Gastroesophageal sphincter (tissue), 4 donors: Measurements from ENCODE around the gene RPTOR. TPM values are rescaled to one million over a fixed set of nuclear protein-coding genes. Genes with fewer than 3 reads are reported as not detected.
A peak's percentile ranks its signal among the peaks of the same experiment; 100 is the strongest.

ENCODE experiments used
- ATAC-seq: fragments of 150-250 bp; one replicate; pipeline ENCODE4 v1.9.1; 2016; ENCODE audit warnings: mild to moderate bottlenecking, moderate library complexity
- H3K27ac ChIP-seq, 4 donors: fragments of 200-600 bp; sonication (generic) in 3 of 4; 1 replicate in 3 of 4; 2 replicates in 1 of 4; pipeline ENCODE4 v1.5.1; 2016 to 2019
- H3K27me3 ChIP-seq: fragments of 200-600 bp; sonication (generic); one replicate; pipeline ENCODE4 v1.5.1; 2019
- H3K36me3 ChIP-seq, 2 donors: fragments of 200-600 bp; sonication (generic); one replicate each; pipeline ENCODE4 v1.5.1; 2019; ENCODE audit warnings: control low read depth in 1 of 2
- H3K4me1 ChIP-seq, 3 donors: fragments of 200-600 bp; sonication (generic); 1 replicate in 2 of 3; 2 replicates in 1 of 3; pipeline ENCODE4 v1.5.1; 2016 to 2019; ENCODE audit warnings: control low read depth in 2 of 3
- H3K4me3 ChIP-seq, 2 donors: fragments of 200-600 bp; sonication (generic); one replicate each; pipeline ENCODE4 v1.5.1; 2019; ENCODE audit warnings: mild to moderate bottlenecking in 1 of 2, moderate library complexity in 1 of 2
- H3K9me3 ChIP-seq, 3 donors: fragments of 200-600 bp; sonication (generic); one replicate each; pipeline ENCODE4 v1.5.1; 2017 to 2019; ENCODE audit warnings: control low read depth in 2 of 3
- EP300 ChIP-seq: sonication (generic); formaldehyde crosslinking; IDR thresholded peaks from one replicate; pipeline ENCODE4 v1.6.1; 2017; ENCODE audit warnings: antibody characterized with exemption, mild to moderate bottlenecking
- POLR2A ChIP-seq, 2 donors: fragments of 450-650 bp; IDR thresholded peaks; one replicate each; pipeline ENCODE4 v1.6.1; 2017; ENCODE audit warnings: antibody characterized with exemption in 2 of 2, mild to moderate bottlenecking in 2 of 2, moderate library complexity in 1 of 2
- POLR2AphosphoS5 ChIP-seq: sonication (generic); formaldehyde crosslinking; IDR thresholded peaks from one replicate; pipeline ENCODE4 v1.6.1; 2017; ENCODE audit warnings: antibody characterized with exemption
- WGBS, 2 donors: methylation state at CpG; one replicate each; pipeline ENCODE4 v1.1.5; 2018; ENCODE audit warnings: low coverage in 1 of 2; 5-methylcytosine and 5-hydroxymethylcytosine counted together
- total RNA-seq, 4 donors: library from RNA; depleted of rRNA; stranded (reverse); fragments of >200 nt; gene quantifications; one replicate each; pipeline ENCODE4 v1.1.0, GENCODE V29; 2016
- TF ChIP-seq, protein P1 (sequence below), 4 experiments: fragments of 200-600 bp in 2 of 4; fragments of 450-650 bp in 2 of 4; sonication (generic) in 1 of 4; IDR thresholded peaks; one replicate each; pipeline ENCODE4 v1.5.1; 2017 to 2019; ENCODE audit warnings: antibody characterized with exemption in 4 of 4, mild to moderate bottlenecking in 2 of 4, moderate library complexity in 2 of 4

RPTOR gene
- total RNA-seq, 4 donors from 2014 or later: 25.7 to 56.8 (median 39.7) TPM

DNA sequence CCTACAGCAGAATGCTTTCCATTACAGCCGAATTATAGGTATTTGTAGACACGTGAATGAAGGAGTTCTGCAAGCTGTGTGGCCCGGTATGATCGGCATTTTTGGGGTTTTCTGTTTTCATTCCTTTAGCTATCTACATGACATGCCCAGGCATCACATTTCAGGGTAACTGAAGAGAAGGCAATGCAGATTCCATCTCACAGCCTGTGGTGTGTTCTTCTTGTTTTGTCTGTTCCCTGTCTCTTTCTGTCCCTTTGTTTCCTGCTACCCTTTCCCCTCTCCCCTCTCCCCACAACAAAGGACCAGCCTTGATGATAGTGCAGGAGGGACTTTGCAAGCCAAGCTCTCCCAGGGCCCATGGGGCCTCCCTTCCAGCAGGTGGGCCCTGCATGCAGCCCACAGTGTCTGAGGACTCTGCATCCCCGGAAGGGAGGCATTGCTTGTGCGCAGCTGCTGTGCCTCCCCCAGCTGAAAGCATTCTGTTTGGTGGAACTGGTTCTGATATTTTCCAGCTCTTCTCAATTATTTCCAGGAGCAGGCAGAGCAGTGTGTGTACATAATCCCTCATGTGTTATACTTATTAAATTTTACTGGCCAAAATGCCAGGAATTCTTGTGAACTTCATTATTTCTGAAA, 207.4 kb downstream of the RPTOR start:
- Histone ChIP-seq H3K4me3 (no peak overlapping the region), H3K27ac (peak overlapping the region in 3 of 4 donors; percentile 73 to 82 (median 81))
- 36 to 79% methylated on average over 5 to 6 of the region's 6 CpGs for WGBS, 2 donors

DNA sequence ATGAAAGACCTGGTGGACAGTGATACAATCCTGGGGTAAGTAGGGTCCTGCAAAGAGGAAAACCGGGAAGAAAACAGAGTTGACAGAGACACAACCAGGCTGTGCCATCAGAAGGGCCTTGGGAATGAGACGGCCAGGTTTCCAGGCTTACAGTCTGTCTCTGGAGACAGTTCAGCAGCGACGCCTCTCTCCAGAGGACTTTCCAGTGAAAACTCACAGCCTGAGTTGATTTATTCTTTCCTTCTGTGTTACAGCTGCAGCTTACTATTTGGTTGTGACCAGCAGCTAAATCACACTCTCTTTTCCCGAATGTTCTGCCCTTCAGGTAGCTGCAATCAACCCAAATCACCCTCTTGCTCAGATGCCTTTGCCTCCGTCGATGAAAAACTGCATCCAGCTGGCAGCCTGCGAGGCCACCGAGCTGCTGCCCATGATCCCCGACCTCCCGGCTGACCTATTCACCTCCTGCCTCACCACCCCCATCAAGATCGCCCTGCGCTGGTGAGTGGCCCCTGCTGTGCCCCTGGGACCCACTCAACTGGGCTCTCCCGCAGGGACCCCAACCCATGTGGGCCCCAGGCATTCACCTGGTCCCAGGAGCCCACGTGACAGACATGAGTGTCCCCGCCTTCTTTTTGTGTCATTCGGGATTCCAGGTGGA, 209.2 kb downstream of the RPTOR start:
- Histone ChIP-seq H3K9me3 (no peaks in the 10 kb centered on the region), H3K27me3 (no peaks in the 10 kb centered on the region), H3K4me3 (no peak overlapping the region), H3K36me3 (peaks cover 0 to 29% of the 10 kb centered on the region in 2 donors), H3K4me1 (peaks cover 0 to 32% (median 2%) of the 10 kb centered on the region in 3 donors), H3K27ac (no peak overlapping the region)
- TF ChIP-seq EP300 (no peak), POLR2AphosphoS5 (no peak), POLR2A (IDR thresholded peaks at IDR 0.05) (no peak)
- TF ChIP-seq, protein P1, sequence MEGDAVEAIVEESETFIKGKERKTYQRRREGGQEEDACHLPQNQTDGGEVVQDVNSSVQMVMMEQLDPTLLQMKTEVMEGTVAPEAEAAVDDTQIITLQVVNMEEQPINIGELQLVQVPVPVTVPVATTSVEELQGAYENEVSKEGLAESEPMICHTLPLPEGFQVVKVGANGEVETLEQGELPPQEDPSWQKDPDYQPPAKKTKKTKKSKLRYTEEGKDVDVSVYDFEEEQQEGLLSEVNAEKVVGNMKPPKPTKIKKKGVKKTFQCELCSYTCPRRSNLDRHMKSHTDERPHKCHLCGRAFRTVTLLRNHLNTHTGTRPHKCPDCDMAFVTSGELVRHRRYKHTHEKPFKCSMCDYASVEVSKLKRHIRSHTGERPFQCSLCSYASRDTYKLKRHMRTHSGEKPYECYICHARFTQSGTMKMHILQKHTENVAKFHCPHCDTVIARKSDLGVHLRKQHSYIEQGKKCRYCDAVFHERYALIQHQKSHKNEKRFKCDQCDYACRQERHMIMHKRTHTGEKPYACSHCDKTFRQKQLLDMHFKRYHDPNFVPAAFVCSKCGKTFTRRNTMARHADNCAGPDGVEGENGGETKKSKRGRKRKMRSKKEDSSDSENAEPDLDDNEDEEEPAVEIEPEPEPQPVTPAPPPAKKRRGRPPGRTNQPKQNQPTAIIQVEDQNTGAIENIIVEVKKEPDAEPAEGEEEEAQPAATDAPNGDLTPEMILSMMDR (IDR thresholded peaks at IDR 0.05): no peak
- no peak for ATAC-seq
- 82 to 89% methylated on average over 8 to 12 of the region's 17 CpGs for WGBS, 2 donors

More for the DNA sequence above, 207.4 kb downstream of the RPTOR start:
- H3K36me3 ChIP-seq: peaks cover 0 to 27% of the 10 kb centered on the region in 2 donors
- TF ChIP-seq POLR2AphosphoS5 (no peak), POLR2A (IDR thresholded peaks at IDR 0.05) (no peak), EP300 (no peak)
- TF ChIP-seq, protein P1 (IDR thresholded peaks at IDR 0.05): no peak
- H3K4me1 ChIP-seq: peaks cover 0 to 27% (median 2%) of the 10 kb centered on the region in 3 donors
- H3K9me3 ChIP-seq: no peaks in the 10 kb centered on the region
- no peaks in the 10 kb centered on the region for H3K27me3 ChIP-seq
- ATAC-seq: peak; percentile 34

DNA sequence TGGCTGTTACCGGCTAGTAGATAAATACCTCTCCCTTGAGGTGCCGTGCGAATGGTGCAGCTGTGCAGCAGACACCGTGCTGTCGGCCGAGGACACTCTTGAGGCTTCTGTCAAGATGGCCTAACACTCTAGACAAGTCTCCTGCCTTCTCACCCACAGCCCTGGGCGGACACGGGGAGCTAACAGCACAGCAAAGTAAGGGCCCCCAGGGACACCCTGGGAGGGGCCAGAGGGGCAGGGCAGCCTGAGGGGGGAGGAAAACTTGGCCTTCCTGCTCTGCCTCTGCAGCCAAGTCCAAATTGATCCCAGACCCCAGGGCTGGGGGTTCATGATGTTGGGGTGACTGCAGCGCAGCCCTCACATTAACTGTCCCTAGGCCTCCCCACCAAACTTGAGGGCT, 210.2 kb downstream of the RPTOR start:
- H3K27ac ChIP-seq: no peak overlapping the region
- no peak overlapping the region for H3K4me3 ChIP-seq
- WGBS, 2 donors: 83 to 98% methylated on average over 1 to 6 of the region's 9 CpGs
- H3K9me3 ChIP-seq: no peaks in the 10 kb centered on the region
- peaks cover 0 to 29% of the 10 kb centered on the region in 2 donors for H3K36me3 ChIP-seq
- TF ChIP-seq POLR2A (IDR thresholded peaks at IDR 0.05) (no peak), POLR2AphosphoS5 (no peak), EP300 (no peak)
- TF ChIP-seq, protein P1 (IDR thresholded peaks at IDR 0.05): no peak
- no peaks in the 10 kb centered on the region for H3K27me3 ChIP-seq
- ATAC-seq: no peak
- peaks cover 0 to 40% (median 2%) of the 10 kb centered on the region in 3 donors for H3K4me1 ChIP-seq

DNA sequence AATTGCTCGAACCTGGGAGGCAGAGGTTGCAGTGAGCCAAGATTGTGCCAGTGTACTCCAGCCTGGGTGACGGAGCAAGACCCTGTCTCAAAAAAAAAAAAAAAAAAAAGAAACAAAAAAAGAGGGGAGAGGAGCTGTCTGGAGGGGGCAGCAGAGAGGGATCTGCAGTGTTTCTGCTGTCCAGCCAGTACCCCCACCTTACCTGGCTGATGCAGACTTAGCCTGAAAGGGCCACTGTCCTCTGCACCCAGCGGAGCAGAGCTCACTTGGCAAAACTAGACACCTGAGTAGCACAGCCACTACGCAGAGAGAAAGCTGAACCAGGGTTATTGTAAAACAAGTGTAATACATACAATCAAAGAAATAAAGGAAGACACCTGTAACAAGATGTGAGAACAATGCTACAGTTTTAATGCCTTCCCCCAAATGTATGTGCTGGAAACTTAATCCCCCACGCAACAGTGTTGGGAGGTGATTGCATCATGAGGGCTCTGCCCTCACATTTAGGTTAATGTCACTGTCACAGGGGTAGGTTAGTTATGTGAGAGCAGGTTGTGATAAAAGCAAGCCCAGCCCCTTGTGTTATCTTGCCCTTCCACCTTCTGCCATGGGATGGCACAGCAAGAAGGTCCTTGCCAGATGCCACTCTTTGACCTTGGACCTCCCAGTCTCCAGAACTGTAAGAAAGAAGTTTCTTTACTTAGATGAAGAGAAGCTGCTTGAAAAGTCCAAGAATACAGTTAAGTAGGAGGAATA, 211.2 kb downstream of the RPTOR start:
- H3K4me3 ChIP-seq: no peak overlapping the region
- H3K27ac ChIP-seq: no peak overlapping the region
- peaks cover 0 to 29% of the 10 kb centered on the region in 2 donors for H3K36me3 ChIP-seq
- TF ChIP-seq POLR2A (IDR thresholded peaks at IDR 0.05): no peak
- TF ChIP-seq EP300: no peak
- TF ChIP-seq, protein P1 (IDR thresholded peaks at IDR 0.05): no peak
- TF ChIP-seq POLR2AphosphoS5: no peak
- peaks cover 0 to 42% (median 0%) of the 10 kb centered on the region in 3 donors for H3K4me1 ChIP-seq
- ATAC-seq: no peak
- WGBS, 2 donors: 98 to 100% methylated on average over 2 to 5 of the region's 5 CpGs
- no peaks in the 10 kb centered on the region for H3K9me3 ChIP-seq
- H3K27me3 ChIP-seq: no peaks in the 10 kb centered on the region
